ENCODE results near the gene ZNF574. TPM values are rescaled to one million over a fixed set of nuclear protein-coding genes. Genes with fewer than 3 reads are reported as not detected.

ZNF574 gene
- total and polyA plus RNA-seq, 11 donors = 5.1 to 17.7 (median 8.7) TPM

DNA sequence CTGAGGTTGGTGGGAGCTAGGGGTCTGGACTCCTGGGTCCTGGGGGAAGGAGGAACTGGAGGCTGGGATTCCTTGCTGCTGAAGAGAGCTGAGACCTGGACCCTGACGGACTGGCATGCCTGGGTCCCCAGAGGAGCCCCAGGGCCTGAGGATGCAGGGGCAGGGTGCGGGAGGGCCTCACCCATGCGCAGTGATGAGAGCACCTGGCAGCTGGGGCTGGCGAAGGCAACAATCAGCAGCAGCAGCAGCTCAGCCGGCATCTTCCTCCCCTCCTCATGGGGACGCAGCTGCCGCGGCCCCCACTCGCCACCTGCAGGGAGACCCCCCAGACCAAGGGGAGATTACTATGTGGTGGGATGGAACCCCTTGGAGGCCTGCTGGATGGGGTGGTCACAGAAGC, 10.5 kb upstream of the ZNF574 start:
- Histone ChIP-seq H3K27me3 (peaks cover 0 to 45% (median 13%) of the 10 kb centered on the region in 9 donors), H3K36me3 (no peaks in the 10 kb centered on the region), H3K27ac (no peak overlapping the region), H3K4me1 (peaks cover 0 to 12% (median 0%) of the 10 kb centered on the region in 12 donors), H3K4me3 (no peak overlapping the region), H3K9me3 (no peaks in the 10 kb centered on the region)
- WGBS, 4 donors = 89 to 92% (median 91%) methylated on average over 4 to 9 of the region's 9 CpGs
- intact Hi-C loops (cut with DNase I) = no loop called here
- TF ChIP-seq POLR2A (IDR thresholded peaks at IDR 0.05) = no peak
- TF ChIP-seq, protein P1, sequence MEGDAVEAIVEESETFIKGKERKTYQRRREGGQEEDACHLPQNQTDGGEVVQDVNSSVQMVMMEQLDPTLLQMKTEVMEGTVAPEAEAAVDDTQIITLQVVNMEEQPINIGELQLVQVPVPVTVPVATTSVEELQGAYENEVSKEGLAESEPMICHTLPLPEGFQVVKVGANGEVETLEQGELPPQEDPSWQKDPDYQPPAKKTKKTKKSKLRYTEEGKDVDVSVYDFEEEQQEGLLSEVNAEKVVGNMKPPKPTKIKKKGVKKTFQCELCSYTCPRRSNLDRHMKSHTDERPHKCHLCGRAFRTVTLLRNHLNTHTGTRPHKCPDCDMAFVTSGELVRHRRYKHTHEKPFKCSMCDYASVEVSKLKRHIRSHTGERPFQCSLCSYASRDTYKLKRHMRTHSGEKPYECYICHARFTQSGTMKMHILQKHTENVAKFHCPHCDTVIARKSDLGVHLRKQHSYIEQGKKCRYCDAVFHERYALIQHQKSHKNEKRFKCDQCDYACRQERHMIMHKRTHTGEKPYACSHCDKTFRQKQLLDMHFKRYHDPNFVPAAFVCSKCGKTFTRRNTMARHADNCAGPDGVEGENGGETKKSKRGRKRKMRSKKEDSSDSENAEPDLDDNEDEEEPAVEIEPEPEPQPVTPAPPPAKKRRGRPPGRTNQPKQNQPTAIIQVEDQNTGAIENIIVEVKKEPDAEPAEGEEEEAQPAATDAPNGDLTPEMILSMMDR (IDR thresholded peaks at IDR 0.05) = no peak
- ATAC-seq (no peak), DNase-seq (peak in 1 of 5 donors; percentile 40)

DNA sequence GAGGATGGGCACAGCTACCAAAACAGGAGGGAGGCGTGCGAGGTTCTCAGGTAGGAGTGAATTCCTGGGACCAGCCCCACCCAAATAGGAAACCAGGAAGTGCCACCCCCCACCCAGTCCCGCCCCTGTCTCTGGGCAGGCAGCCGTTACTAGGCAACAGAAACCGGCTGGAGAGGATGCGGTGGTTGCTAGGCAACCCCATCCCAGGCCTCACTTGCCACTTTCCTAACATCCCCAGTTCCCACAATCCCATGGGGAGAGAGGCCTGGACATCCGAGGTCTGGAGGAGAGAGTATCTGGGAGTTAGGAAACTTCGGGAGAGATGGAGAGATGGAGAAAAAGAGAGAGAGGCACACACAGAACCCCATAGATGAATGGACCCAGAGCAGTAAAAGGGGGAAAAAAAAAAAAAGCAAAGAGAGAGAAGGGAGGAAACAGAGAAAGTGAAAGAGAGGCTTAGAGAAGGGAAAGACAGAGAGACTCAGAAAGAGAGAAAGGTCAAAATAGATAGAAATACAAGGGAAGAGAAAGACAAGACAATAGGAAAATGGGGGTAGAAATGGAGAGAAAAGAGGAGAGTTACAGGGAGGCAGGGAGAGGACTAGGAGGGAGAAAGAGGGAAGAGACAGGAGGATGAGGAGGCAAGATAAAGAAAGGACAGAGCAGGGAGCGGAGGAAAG, 9.8 kb upstream of the ZNF574 start:
- ATAC-seq = no peak
- no peak for DNase-seq
- Histone ChIP-seq H3K9me3 (no peaks in the 10 kb centered on the region), H3K27me3 (peaks cover 0 to 45% (median 13%) of the 10 kb centered on the region in 9 donors), H3K36me3 (no peaks in the 10 kb centered on the region), H3K4me1 (peaks cover 0 to 12% (median 0%) of the 10 kb centered on the region in 12 donors), H3K4me3 (no peak overlapping the region), H3K27ac (no peak overlapping the region)
- WGBS, 4 donors = 45 to 60% (median 47%) methylated on average over 9 of the region's 9 CpGs
- intact Hi-C loops (cut with DNase I) = no loop called here
- TF ChIP-seq POLR2A (IDR thresholded peaks at IDR 0.05) = no peak
- TF ChIP-seq, protein P1 (IDR thresholded peaks at IDR 0.05) = no peak

DNA sequence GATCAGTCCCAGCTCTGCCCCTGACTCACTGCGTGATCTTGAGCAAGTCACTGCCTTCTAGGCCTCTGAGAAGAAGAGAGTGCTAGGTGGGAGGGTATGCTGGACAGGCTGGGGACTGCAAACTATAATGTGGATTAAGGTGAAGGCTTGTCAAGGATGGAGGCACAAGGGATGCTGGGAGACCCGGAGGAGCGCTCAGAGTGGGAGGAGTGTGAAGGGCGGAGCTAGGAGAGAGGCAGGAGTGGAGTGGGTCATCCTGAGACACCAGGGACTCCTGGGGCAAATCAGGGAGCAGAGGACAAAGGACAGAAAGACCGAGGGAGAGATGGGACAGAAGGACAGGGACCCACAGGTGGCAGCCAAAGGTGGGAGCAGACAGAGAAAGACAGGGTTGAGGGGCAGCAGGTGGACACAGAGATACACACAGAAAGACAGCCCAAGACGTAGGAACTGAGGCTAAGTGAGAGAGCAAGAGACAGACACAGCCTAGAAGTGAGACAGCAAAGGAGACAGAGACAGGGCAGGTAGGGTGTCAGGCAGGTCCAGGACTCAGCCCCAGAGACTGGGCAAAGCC, 8.6 kb upstream of the ZNF574 start:
- H3K4me1 ChIP-seq = peaks cover 0 to 12% (median 0%) of the 10 kb centered on the region in 12 donors
- 74 to 84% (median 78%) methylated on average over 6 of the region's 6 CpGs for WGBS, 4 donors
- H3K4me3 ChIP-seq = no peak overlapping the region
- ATAC-seq (no peak), DNase-seq (peak in 1 of 5 donors; percentile 23)
- intact Hi-C loops (cut with DNase I) = no loop called here
- no peaks in the 10 kb centered on the region for H3K36me3 ChIP-seq
- TF ChIP-seq, protein P1 (IDR thresholded peaks at IDR 0.05) = no peak
- no peak for TF ChIP-seq POLR2A (IDR thresholded peaks at IDR 0.05)
- H3K27me3 ChIP-seq = peaks cover 0 to 45% (median 13%) of the 10 kb centered on the region in 9 donors
- no peaks in the 10 kb centered on the region for H3K9me3 ChIP-seq
- H3K27ac ChIP-seq = no peak overlapping the region

DNA sequence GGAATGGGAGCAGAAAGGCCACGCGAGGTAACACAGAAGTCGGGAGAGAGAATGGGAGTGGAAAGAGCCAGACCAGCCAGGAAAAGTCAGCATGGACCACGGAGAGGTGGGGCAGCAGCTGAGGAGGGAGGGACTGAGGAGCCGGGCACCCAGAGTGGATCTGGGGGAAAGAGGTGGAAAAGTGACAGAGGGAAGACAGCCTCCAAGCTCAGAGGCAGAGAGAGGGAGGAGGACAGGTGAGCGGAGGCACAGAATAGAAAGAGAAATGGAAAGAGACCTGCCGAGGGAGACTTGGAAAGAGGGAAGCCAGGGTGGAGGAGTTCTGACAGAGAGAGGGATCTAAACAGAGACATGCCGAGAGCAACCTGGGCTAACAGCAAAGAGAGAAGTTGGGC, 7.6 kb upstream of the ZNF574 start:
- WGBS, 4 donors = 50 to 60% (median 52%) methylated on average over 8 of the region's 8 CpGs
- H3K9me3 ChIP-seq = no peaks in the 10 kb centered on the region
- intact Hi-C loops (cut with DNase I) = no loop called here
- H3K4me1 ChIP-seq = peaks cover 0 to 12% (median 0%) of the 10 kb centered on the region in 12 donors
- DNase-seq (no peak), ATAC-seq (no peak)
- no peaks in the 10 kb centered on the region for H3K36me3 ChIP-seq
- H3K4me3 ChIP-seq = no peak overlapping the region
- H3K27me3 ChIP-seq = peaks cover 0 to 45% (median 13%) of the 10 kb centered on the region in 9 donors
- no peak for TF ChIP-seq POLR2A (IDR thresholded peaks at IDR 0.05)
- TF ChIP-seq, protein P1 (IDR thresholded peaks at IDR 0.05) = no peak
- peak overlapping the region in 1 of 12 donors; percentile 85 for H3K27ac ChIP-seq
